CD4-positive, alpha-beta T cell treated with Interleukin-4 for 1 hour (primary cell): ENCODE measurements around the gene SOX6.

ENCODE experiments used
- DNase-seq, 2 donors: peaks; one replicate each; pipeline ENCODE4 v3.0.0-alpha.2; 2020 to 2022

Gene SOX6

GRCh38 chr11:15985127-15985859, 371.1 kb downstream of the SOX6 start:
- no peak for DNase-seq

DNA sequence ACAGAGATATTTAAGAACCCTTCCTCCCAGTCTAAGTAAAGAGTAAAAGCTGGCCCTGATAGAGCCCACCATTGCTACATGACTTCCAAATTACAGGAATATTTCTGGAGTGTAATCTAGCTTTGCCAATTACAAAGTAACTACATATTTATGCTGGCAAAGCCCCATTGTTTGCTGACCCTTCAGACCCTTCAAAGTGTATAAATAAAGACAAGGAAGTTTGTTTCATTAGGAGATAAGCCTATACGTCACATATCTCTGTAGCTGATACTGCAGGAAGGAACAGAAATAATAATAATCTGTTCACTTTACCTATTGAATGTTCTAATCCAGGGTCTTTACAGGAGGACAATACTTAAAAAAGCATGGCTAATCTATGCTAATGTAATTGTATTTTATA, 375.1 kb downstream of the SOX6 start:
- DNase-seq = no peak

- no peak for DNase-seq
These were observed 379.2 kb downstream of the SOX6 start for GRCh38 chr11:15977116-15977515.

- DNase-seq = no peak
These were observed 379.8 kb downstream of the SOX6 start for GRCh38 chr11:15976433-15977045.

DNA sequence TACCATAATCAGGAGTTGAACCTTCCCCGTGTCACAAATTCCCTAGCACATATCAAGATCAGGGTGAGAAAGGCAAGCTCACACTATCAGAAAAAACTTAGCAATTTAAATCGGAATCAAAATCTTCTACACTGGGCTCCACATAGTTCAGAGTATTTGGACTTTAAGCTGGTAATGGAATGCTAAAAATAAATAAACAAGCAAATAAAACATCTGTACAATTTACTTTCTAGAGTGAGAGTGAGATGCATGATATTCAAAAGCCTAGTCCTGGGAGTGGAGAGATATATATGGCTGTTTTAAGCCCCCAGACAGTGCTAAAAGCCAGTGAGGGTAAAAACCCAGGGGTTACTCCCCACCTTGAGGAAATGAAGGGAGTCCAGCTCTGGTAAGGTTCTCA, 380.6 kb downstream of the SOX6 start:
- DNase-seq = no peak

GRCh38 chr11:15972838-15973237, 383.5 kb downstream of the SOX6 start:
- no peak for DNase-seq

GRCh38 chr11:15971215-15971546, 385.2 kb downstream of the SOX6 start:
- DNase-seq = no peak

DNA sequence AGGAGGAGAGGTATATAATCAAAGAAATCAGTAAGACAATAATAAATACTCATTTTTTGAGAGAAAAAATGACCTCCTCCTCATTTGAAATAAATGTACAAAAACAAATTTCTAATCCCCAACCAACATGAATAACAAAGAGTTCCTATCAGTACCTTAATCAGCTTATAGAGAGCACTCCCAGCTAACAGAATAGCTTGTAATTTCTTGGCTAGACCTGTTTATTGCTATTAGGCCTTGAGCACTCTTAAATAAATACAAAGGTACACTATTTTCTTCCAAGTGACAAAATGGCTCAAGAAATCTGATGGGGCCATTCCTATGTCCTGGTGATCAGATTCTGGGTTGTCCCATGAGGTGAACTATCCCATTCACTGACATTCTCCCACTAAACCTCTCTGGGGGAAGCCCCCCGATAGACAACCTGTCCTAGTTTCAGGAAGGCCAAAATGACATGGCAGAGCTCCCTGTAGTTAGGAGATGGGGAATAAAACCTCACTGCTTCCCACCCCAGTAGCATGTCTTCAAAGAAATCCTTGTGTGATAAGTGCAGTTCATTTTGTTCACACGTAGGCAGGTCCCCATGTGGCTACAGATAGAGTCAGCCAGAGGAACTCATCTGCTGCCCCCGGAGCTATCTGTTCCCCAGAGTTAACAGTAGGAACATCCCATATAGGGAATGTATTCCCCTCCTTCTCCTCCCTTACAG, 385.7 kb downstream of the SOX6 start:
- no peak for DNase-seq

- no peak for DNase-seq
These were observed 386.5 kb downstream of the SOX6 start for GRCh38 chr11:15969701-15970329.

DNA sequence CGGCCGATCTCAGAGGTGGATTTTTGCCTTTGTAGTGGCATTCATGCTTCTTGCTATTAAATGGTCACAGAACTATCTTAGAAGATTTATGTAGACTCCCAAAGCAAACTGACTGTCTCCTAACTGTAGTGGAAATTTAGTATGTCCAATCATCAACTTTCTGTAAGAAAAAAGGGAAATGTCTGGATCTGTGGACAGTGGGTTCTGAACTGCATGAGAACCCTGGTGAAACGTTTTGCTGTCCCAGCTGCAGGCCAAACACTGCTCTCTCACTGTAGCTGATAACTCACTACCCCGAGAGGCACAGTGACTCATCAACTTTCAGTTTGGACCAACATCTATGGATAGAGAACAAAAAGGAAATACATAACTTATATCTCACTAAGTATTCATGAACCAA, 387.1 kb downstream of the SOX6 start:
- peak in 1 of 2 donors; percentile 17 for DNase-seq

DNA sequence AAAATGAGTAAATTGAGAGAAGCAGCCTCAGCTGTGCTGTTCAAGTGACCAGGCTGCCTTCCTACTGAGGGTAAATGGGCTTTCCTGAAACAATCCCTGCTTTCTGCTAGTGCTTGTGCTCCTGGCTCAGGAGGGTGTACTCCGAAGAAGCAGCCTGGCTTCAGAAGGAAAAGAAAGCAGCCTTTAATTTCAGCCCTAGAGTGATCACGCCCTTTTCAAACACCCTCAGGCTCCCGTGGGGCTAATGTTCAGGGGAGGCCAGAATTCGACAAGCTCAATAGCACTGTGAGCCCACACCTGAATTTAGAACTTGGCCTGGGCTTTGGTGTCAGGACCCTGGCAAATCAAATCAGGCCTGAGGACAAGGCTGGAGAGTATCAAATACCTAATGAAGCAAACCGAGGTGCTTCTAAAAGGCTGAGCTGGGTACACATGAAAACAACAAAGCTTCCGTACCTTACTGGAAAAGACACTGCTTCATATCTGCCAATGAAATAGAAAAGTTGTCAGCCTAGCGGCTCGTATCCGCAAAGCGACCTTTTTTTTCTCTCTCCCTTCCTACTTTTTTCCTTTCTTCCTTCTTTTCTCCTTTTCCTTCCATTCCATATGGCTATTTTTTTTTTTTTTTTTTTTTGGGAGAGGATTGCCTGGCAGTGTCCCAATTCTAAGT, 387.8 kb downstream of the SOX6 start:
- no peak for DNase-seq

DNA sequence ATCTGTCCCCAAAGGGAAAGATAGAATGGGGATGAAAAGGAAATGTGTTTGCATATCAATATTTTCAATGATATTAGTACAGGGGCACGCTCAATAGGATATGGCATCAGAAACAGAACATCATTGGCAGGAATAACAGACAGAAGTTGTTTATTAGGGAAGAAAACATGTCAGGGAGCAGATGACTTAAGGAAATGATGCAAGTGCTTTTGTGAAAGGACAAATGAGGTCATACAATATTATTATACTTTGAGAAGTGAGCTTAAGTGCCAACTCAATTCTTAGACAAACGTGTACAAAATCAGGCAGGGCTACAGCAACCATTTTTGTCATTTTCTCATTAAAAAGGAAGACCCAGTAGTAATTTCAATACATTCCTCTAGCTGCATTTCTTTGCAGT, 388.4 kb downstream of the SOX6 start:
- DNase-seq = no peak

DNA sequence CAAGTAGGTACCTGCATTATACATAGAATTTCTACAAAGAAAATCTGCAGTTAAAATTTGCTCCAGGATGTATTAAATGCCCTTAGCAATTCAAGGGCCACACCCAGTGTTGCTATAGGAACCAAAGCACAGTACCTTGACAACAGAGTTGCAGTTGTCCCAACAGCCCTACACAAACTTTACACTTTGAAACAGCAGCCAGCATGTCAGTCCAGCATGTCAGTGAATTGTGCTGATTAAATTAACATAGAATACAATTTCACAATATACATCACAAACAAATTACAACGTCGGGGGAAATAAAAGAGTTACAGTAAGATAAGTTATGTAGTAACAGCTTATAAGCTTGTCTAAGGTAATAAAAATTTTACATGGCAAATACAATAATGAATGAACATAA, 389.2 kb downstream of the SOX6 start:
- no peak for DNase-seq

- DNase-seq = no peak
These were observed 390.6 kb downstream of the SOX6 start for GRCh38 chr11:15965562-15966250.

GRCh38 chr11:15963266-15963665, 393.1 kb downstream of the SOX6 start:
- DNase-seq = no peak

DNA sequence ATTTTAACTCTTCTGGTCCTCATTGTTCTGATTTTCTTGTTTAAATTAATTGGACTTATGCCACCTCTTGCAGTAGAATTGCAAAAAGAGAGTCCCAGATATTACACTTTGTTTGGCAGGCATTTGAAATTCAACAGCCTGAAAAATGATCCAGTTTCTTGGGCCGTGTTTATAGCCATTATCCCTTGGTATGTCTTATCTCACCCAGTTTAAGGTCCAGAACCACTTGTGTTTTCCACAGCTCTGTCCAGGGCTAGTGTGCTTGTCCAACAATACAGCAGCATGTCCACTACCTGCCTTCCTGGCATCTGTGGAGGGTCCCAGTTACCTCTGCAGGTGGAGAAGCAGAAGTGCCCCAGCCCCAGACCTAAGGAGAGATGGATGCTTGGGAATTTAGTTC, 397.4 kb downstream of the SOX6 start:
- DNase-seq = no peak

DNA sequence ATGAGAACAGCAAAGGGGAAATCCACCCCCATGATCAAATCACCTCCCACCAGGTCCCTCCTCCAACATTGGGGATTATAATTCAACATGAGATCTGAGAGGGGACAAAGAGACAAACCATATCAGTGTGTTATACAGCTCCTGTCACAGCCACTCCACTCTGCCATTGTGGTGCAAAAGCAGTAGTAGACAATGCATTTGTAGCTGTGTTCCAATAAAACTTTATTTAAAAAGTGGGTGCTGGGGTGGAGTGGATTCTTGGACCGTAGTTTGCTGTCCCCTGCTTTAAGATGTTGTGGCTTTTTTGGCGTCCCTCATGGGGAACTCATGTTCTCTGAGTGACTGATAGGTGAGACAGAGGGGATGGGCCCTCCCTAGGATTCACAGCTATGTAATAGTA, 399.1 kb downstream of the SOX6 start:
- DNase-seq = no peak

DNA sequence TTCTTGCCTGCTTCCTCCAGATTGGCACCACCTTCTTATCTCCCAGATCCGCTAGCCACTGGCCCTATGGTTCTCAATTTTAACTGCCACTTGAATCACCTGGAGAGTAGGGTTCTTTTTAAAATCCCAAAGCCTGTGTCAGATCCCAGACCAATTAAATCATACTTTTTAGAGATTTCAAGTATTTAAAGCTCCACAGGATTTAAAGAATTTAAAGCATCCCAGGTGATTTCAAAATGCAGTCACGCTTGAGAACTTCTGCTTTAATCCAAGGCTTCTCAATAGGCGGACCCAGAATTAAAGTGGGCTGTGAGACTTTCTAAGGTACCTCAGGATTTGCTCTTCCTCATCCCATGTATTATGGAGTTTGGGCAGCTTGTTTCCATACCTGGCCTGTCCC, 400.0 kb downstream of the SOX6 start:
- DNase-seq = no peak

- no peak for DNase-seq
These were observed 400.8 kb downstream of the SOX6 start for GRCh38 chr11:15955595-15955994.

DNA sequence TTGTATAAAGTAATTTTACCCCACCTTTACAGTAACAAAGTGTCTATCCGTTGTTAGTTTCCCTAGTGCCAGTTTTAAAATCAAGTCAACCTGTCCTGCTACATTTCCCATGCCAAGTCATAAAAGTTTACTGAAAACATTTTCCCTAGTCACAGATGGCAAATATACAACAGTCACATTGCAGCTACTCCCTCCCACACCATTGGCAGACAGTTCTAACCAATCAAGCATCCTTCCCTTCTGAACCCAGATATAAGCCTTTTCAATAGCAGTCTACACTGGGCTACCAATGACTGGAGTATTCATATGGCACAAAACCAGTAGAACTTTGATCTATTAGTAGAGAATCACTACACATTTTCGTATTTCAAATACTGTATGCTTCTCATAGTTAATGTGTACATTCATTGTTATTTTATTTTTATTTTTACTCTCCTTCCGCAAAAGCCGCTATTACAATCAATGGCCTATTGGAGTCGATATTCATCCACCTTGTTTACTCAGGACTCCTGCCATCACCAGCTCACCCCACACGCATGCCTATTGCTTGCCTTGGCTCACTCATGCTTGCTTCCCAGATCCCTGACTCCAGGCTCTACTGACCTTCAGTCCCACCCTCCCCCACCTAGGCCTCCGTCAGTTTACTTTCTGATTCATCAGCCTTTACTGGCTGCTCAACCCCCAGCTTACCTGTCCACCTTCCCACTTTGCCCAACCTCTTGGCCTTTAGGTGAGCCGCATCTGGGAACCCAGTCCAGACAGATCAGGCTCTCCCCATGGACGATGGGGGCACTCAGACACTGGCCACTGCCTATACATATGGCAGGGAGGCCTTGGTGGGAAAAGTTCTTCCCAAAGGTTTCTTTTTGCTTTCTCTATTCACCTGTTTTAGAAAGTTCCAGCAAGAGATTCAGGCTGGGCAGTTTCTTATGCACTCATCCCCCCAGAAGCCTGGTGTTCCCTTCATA, 408.4 kb downstream of the SOX6 start:
- DNase-seq = no peak

GRCh38 chr11:15945726-15946125, 410.6 kb downstream of the SOX6 start:
- no peak for DNase-seq
